HG03135 (cell line): ENCODE data around the gene SLC12A8.
A peak's percentile ranks its signal among the peaks of the same experiment; 100 is the strongest.

Source experiments
- ATAC-seq: cut with Tn5 transposase; IDR thresholded peaks from one replicate; pipeline ENCODE4 v1.9.1; 2021; ENCODE audit warnings: mild to moderate bottlenecking, moderate library complexity; ENCODE audit not compliant: unreplicated experiment

Gene SLC12A8

DNA sequence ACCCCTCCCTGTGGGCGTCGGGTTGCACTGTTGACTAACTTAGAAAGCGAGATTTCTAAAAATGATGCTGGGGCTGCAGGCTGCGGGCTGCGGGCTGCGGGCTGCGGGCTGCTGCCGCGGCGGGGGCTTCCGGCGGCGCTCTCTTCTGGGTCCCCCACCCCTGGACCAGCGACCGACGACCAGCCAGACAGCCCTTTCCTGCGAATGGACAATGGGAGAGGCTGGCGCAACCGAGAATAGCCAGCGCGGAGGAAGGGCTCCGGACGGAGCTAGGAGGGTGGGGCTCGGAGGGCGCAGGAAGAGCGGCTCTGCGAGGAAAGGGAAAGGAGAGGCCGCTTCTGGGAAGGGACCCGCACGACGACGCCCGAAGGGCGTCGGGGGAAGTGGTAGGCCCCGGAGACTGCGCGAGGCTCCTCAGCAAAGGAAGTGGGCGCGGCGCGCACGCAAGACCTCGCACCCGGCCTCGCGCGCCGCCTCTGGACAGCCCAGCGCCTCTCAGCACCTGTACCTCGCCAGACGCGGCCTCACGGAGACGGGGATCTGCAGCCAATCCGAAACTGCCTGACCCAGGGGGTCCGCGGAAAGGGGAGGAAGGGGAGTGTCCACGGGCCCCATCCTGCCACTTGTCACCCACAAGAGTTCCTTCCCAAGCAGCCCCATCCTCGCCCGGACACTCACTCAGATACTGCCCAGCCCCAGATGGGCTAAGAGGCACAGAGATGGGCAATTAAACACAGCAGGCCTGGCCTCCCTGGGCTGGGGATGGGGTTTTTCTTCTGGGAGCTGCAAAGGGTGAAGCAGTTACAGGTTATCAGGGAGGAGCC, 70.7 kb downstream of the SLC12A8 start:
- peak; percentile 60 for ATAC-seq

DNA sequence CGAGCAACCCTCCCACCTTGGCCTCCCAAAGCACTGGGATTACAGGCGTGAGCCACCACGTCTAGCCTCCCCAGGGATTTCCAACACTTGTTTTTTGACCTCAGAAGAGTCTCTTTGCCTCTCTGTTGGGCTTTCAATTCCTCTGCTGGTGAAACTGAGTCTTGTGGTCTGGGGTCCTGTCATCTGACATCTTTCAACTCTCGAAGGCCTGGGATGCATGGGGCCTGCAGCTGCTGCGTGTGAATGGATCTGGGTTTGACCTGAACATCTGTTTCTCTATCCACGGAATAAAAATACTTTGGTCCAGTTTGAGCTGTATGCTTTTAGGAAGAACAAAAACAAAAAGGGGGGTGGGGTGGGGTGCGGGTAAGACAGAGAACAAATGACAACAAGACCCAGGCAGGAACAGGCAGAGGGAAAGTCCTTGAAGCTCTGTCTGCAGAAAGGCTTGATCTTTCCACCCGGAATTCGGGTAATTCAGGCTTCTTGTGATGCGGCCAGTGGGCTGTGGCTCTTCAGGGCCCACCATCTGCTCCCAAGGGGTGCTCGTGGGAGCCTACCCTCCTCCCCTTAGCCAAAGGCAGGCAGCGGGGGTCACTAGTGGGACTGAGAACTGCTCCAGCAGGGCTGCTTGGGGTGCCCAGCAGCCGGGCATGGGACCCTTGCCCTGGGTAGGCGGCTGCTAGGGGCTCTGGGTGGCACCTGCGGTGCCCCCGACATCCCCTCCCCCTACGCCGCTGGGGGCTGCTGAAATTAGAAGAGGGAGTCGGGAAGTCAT, 71.5 kb downstream of the SLC12A8 start:
- no peak for ATAC-seq

DNA sequence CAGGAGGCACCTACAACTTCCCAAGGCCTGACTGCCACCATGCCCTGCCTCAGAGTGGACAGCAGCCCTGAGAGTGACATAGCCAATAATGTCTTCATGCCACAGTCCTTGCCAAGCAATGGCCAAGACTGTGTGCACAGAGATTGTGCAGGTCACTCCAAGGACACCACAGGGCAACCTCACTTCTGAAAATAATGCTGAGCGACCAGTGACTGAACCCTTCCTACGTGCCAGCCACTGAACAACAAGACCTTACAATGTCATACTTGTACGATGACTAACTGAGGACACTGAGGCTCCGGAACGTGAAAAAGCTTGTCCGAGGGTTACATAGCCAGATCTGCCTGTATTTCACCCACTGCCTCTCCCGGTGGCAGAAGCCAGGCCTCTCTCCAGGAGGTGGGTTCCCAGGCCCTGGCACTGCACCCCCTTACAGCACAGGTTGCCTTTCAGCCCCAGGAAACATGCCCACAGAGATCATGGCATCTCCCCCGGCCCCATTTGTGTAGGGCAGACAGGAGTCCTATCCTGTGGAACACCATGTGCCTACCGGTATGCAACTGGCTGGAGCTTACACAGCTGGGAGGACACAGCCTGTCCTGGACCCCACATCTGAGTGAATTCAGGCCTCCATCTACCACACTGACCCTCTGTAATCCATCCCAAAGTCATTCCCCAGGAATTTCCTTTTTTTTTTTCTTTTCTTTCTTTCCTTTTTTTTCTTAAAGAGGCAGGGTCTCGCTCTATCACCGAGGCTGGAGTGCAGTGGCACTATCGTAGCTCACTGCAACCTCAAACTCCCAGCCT, 72.3 kb downstream of the SLC12A8 start:
- no peak for ATAC-seq

DNA sequence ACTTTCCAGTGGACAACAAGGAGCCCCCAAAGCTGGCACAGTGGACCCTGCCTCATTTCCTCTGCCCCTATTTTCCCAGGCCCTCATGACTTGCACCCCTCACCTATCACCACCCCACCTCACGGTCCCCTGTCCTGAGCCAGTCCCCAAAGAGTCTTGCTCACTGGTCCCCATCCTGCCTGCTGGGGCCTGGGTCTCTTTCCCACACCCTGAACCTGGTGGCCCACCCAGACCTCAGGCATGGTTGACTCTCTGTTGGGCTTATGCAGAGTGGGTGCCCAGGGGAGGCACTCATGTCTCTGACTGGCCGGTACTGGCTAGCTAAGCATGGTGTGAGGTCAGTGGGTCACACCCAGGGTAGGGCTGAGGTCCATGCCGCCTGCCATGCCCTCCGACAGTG, 73.2 kb downstream of the SLC12A8 start:
- ATAC-seq = no peak

DNA sequence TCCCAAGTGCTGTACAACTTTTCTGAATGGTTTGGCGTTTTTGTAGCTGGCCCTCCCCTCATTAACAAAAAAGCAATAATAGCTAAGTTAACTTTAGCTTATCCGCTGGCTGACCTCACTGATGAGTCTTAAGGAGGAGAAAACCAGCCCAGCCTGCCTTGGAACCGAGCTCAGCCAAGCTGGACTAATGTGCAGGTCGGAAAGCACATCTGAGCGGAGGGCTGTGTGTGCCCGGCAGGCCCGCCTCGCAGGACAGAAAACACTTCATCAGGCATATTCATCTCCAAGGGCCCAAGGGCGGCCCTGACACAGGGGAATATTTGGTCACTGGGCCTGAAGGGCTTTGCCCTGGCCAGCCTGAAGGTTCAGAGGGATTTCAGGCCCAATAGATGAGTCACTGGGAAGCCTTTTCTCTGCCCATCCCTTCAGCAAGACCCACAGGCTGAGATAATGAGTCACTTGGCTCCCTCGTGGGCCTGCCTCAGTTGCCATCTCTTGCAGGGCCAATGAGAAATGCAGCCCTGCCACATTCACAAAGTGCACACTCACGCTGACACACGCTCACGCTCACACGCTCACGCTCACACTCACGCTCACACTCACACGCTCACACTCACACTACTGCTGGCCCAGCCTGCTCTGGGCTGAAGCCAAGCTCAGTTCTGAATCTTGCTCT, 75.1 kb downstream of the SLC12A8 start:
- ATAC-seq = no peak

DNA sequence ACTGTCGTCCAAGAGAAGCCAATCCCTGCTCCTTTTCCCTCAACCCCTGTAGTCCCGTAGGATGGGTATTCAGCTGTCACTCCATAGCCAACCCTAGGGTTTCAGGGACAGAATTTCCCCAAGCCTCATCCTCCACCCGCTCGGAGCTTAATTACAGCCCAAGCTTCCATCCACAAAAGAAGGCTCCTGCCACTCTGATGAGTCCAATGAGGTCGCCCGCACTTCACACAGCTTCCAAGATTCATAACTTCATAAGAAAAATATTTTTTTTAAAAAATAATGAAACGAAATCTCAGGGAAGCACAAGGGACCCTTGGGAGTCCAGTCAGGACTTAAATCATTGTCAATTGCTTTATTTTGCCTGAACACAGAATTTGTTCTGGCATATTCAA, 75.6 kb downstream of the SLC12A8 start:
- no peak for ATAC-seq

DNA sequence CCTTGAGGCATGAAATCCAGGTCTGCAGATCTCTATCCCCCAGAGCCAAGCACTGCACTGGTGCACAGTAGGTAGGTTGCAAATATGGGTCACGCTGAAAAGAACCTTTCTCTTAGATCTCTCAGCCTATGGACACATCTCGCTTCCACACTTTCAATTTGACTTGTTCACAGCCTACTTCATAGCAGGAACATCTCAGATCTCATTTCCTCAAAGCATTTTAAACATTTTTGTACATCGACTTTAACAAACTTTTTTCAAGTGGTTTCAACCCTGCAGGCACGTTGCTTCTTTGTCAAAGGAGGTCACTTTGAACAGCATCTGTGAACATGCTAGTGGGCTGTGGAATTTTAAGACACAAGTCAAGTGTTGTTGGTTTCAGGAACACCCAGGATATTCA, 76.0 kb downstream of the SLC12A8 start:
- ATAC-seq = no peak

DNA sequence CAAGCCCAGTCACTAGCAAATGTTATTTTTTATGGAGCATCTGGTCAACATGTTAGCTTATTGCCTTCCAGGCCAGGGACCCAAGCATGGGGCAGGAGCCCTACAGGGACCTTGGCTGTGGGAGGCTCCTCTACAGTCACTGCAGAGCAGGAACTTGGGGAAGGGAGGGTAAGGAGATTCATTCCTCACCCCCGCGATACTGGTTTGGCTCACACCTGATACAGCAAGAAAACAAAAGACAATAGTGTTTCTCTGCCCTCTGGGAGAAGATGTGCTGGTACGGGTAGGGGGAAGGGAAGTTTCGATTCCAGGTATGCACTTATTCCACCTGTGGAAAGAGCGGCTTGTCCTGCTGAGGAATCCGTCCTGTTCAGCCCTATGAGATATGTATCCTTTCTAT, 77.6 kb downstream of the SLC12A8 start:
- ATAC-seq = no peak

DNA sequence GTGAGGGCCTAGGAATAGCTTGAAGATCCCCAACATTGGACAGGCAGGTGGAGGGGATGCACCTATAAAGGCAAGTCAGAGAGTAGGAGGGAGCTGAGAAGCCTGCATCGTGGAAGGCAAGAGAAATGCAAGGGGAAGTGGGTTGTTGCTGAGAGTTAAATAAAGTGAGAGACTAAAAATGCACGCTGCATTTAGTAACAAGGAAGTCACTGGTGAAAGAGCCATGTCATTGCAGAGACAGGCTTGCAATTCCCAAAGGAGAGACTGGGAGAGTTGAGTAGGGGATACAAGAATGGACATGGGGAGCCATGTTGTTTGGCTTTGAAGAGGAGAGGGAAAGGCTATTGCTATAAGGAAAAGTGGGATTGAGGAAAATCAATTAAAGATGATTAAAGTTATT, 79.7 kb downstream of the SLC12A8 start:
- ATAC-seq = no peak

DNA sequence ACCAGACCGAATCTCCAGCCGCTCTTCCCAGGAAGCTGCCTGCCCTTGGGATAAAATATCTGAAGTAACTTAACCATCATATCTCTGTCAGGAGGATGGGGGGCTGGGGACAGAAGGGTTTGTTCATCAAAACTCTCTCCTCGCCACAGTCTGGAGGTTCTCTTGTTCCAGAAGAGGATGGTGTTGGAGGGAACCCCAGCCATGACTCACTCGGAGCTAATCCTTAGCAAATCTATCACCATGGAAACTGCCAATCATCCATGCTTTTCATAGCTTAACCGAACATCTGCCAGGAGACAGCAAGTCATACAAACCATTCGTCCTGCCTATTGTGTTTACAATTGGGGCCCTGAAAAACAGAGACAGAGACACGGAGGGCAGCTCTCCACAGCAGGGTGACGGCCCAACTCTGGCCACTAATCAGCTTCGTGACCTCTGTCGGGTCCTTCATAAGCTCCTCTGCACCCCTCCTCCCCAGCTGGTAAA, 83.0 kb downstream of the SLC12A8 start:
- no peak for ATAC-seq

DNA sequence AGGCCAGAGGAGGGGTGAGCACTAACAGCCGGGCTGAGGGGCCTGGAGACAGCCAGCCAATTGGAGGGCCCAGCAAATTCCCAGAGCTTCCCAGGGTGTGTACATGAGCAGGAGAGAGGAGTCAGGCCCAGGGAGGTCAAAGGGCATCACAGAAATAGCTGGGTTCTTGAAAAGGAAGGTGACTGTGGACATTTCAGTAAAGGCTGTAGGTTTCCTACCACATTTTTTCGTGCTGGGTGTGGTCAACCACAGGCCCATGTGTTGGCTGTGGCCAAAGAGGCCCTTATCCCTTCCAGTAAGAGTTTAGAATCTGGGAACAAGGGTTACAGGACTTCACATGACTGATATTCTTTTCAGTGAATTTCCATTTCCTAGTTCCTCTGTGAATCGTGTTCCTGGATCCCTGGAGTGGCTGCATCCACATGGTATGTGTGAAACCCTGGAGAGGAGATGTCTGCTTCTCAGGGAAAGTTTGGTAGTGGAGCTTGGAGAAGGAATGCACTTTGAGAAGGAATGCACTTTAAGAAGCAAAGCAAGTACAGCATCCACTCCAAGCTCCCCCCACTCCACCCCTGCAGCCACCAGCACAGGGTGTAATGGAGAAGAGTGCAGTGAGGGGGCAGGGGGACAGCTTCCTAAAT, 83.6 kb downstream of the SLC12A8 start:
- no peak for ATAC-seq

DNA sequence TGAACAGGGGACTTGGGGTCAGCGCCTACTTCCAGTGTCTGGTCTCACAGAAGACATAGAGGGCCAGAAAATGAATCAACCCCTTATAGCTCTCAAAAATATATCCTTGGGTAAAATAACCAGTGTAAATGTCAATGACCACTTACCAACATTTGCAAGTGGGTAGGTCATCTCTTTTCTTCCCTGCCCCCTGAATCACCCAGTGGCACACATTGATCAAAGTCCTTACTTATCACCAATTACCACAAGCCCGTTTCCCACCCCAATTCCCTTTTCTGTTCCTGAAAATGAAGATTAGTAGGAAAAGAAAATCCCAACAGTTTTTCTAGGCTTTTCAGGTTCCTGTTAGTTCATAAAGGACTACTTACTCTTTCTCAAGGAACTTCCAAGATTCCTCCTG, 86.2 kb downstream of the SLC12A8 start:
- ATAC-seq = no peak

DNA sequence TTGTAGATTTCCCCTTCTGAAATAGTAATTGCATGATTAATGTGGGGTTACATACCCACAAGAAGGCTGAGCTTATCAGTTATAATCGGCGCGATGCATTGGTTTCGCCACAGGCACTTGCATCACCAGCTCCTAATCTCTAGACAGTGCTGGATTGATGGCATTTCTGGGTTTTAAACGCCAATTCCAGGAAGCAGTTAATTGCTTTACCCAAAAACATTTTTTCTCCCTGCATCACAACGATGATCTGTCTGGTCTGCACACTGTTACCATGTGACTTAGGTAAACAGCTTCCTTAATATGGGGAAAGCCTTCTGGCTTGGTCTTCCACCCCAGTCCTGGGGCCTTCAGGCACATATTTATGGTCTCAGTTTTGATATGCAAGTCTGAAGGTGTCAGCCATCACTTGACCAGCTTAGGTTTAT, 86.7 kb downstream of the SLC12A8 start:
- ATAC-seq = no peak

DNA sequence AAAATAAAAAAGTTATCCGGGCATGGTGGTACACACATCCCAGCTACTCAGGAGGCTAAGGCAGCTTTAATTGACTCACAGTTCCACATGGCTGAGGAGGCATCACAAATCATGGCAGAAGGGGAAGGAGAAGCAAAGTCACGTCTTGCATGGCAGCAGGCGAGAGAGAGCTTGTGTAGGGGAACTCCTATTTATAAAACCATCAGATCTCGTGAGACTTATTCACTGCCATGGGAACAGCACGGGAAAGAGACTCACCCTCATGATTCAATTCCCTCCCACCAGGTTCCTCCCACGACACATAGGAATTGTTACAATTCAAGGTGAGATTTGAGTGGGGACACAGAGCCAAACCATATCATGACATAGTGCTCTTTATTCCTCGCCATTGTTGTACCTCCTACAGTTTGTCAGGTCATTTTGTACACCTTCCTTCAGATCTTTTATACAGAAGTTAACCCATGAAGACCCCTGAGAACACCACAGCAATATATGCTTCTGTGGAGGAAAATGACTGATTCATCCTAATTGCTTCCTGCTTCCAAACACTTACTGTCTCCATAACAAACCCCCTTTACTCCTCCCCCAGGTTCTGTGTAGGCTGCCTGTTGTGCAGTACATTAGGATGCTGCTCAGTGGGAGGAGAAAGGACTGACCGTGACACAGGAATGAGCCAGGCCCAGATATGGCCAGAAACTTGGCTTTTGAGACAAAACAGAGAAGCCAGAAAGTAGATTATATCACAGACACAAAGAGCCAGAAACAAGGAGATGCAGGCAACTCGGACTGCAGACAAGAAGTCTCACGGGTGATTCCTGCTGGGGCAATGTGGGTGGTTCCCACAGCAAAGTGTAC, 88.9 kb downstream of the SLC12A8 start:
- ATAC-seq = no peak

DNA sequence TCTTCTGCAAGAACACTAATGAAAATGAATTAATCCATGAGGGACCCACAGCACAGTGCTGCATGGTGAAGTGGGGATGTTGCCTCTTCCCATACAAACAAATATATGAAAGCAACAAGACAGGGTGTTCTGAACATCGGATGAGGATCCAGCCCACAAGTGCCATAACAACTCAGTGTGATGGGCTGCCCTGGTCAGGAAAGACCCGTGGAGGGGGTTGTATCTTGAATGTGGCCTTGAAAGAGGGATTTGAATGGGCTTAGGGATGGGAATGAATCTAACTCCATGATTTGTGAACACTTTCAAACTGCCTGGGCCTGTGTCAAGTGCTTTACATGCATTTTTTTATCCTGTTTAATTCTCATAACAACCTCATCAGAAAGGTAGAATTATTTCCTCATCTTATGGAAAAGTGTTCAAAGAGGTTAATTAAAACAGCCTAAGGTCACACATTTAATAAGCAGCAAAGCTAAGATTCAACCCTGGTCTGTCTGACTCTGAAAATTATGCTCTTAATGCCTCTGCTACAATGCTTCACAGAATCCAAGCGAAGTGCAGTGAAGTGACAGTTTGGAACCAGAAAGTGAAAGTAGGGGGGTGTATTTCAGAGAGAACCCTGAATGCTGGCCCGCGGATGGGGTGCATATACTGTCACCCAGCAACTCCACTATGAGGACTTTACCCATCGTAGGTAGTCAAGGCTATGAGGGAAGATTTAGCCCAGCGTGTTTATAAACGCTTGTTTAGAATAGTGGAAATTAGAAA, 91.1 kb downstream of the SLC12A8 start:
- peak; percentile 46 for ATAC-seq

DNA sequence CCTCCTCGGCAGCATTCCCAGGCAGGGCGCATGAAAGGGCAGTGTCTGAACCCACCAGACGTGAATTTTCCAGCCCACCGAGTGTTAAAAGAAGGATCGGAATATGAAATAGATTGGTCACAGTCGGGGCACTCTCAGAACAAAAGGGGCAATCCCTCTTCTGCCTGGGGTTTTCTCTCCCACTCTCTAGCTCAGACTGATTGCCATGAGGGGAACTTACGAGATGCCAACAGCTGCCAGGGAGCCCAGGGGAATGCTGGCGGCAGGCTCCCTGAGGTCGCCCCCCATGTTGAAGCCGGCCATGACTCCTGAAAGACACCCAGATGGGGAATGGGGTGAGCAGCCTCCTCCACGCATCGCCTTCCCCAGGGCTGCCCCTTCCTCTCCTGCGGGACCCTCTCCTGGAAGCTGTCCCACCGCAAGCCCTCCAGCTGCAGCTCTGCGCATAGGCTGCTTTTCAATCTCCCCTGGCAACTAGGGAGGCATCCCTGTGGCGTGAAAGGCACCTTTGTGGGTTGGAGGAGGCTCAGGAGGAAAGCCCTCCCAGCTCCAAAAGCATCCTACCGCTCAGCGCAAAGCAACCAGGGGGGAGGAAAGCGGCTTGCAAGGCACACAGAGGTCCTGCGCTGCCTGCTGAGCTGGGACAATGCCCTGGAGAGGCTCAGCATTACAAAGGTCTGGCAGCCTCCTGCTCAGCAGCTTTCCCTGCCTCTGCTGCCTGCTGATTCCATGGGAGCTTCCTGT, 92.0 kb downstream of the SLC12A8 start:
- ATAC-seq = no peak

DNA sequence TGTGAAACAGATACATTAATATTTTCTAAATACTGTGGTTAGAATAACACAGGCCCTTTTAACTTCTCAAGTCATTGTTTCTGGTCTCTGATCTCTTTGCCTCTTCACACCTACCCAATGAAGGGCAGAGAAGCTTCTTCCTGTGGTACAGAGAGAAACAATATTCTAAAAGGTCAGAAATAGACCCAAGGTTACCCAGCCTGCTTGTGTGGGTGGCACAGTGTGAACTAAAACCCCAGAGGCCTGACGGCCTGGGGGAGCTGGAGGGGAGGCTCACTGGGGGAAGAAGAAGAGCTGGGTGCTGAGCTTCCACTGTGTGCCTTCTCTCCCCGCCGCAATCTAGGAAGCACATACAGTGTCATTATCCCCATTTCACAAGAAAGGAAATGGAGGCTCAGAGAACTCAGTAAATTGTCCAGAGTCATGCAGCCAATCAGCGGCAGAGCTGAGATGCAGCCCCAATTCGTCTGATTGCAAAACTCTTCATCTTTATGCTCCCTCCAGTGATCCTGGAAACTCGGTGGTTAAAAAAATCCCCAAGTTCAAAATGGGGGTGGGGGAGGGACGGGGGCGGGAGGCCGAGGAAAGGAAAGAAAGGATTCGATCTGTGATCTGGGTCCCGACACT, 92.7 kb downstream of the SLC12A8 start:
- no peak for ATAC-seq
